Heart left ventricle (tissue), 16 donors: Measurements from ENCODE around the gene DUSP22. TPM values are rescaled to one million over a fixed set of nuclear protein-coding genes. Genes with fewer than 3 reads are reported as not detected.

Experiments
- ATAC-seq, 4 donors: fragments of 200-7000 bp; cut with Tn5 transposase; one replicate each; pipeline ENCODE4 v1.9.1; 2020 to 2022; ENCODE audit warnings: moderate library complexity in 4 of 4, mild to moderate bottlenecking in 3 of 4, moderate number of reproducible peaks in 1 of 4
- DNase-seq, 5 donors: peaks; one replicate each; pipeline ENCODE4 v3.0.0-alpha.2; 2020
- H3K27ac ChIP-seq, 12 donors: fragments of 200-600 bp; sonication (generic) in 4 of 12; one replicate each; pipeline versions ENCODE4 v1.5.0 to v1.8.0; 2016 to 2022; ENCODE audit warnings: mild to moderate bottlenecking in 2 of 12
- H3K27me3 ChIP-seq, 9 donors: fragments of 200-600 bp; sonication (generic) in 2 of 9; one replicate each; pipeline versions ENCODE4 v1.5.1 to v1.8.0; 2016 to 2022; ENCODE audit warnings: mild to moderate bottlenecking in 3 of 9
- H3K36me3 ChIP-seq, 9 donors: fragments of 200-600 bp; sonication (generic) in 2 of 9; one replicate each; pipeline versions ENCODE4 v1.5.0 to v1.8.0; 2018 to 2022; ENCODE audit warnings: mild to moderate bottlenecking in 2 of 9
- H3K4me1 ChIP-seq, 12 donors: fragments of 200-600 bp; sonication (generic) in 4 of 12; one replicate each; pipeline versions ENCODE4 v1.5.0 to v1.8.0; 2016 to 2022; ENCODE audit warnings: mild to moderate bottlenecking in 3 of 12
- H3K4me3 ChIP-seq, 12 donors: fragments of 200-600 bp; sonication (generic) in 4 of 12; one replicate each; pipeline versions ENCODE4 v1.5.0 to v1.8.0; 2017 to 2022; ENCODE audit warnings: mild to moderate bottlenecking in 9 of 12, moderate library complexity in 4 of 12
- H3K9me3 ChIP-seq, 12 donors: fragments of 200-600 bp; sonication (generic) in 4 of 12; one replicate each; pipeline versions ENCODE4 v1.5.0 to v1.8.0; 2016 to 2022; ENCODE audit warnings: mild to moderate bottlenecking in 1 of 12
- CTCF ChIP-seq, 12 donors: fragments of 200-600 bp; sonication (generic) in 4 of 12; IDR thresholded peaks; one replicate each; pipeline versions ENCODE4 v1.5.0 to v1.8.0; 2018 to 2022; ENCODE audit warnings: antibody characterized with exemption in 12 of 12, mild to moderate bottlenecking in 5 of 12
- POLR2A ChIP-seq, 2 donors: fragments of 450-650 bp; IDR thresholded peaks; one replicate each; pipeline ENCODE4 v1.6.1; 2017; ENCODE audit warnings: antibody characterized with exemption in 2 of 2, mild to moderate bottlenecking in 2 of 2, moderate library complexity in 2 of 2
- WGBS, 4 donors: extraction: QIAGEN DNeasy Blood & Tissue Kit in 2 of 4; methylation state at CpG; one replicate each; pipeline versions ENCODE4 v1.1.5 to v1.1.7; 2013 to 2018; 5-methylcytosine and 5-hydroxymethylcytosine counted together
- intact Hi-C, 10 donors: fragments of 100-400 bp; cut with DNase I; formaldehyde crosslinking; loops; one replicate each; pipeline versions ENCODE4 v1.11.1 to v1.14.2; 2022
- polyA plus RNA-seq, 2 donors: library from polyadenylated mRNA; stranded (reverse); fragments of 200-250 nt; gene quantifications; one replicate each; pipeline ENCODE4 v1.2.3, GENCODE V29; 2013
- total RNA-seq, 9 donors: library from RNA; depleted of rRNA in 2 of 9; stranded (reverse); fragments of >200 nt in 2 of 9; fragmentation: NEBNext Ultra II Directional in 3 of 9; extraction: Animal tissue kit (Norgen Biotek cat#: 25700) in 3 of 9; gene quantifications; one replicate each; pipeline versions ENCODE4 v1.1.0 to v1.2.4, GENCODE V29; 2016 to 2023
- donor health status: ischemic (EF 13 %, LVEDD 7.1; RV severe dilation, severe dysfunction).
- donor health status: healthy with polysubstance abuse.
- donor health status: DM: no; HTN: yes; CAD: no.
- donor health status: DM: no; HTN: no; CAD: no.
- donor health status: ischemic (EF 25% LVEDD 6.9; RV normal size, moderate dysfunction).
- donor health status: ischemic (EF 25% LVEDD 5.7; RV mildly dilated, moderate dysfunction).
- donor health status: healthy.
- donor health status: DM: yes; HTN: yes; CAD: no.
- donor health status: ischemic (EF 35%, LVEDD 5.7; RV mildly dilated, moderate dysfunction).
- donor health status: nonischemic (EF 11% LVEDD 7.7; RV severe dilation, severe dysfunction).
- donor health status: DM: yes; HTN: yes; CAD: no.
- donor health status: PGD.
- donor health status: ischemic (EF 29% LVEDD 5.4; RV normal size, mild dysfunction).
- donor health status: nonischemic (EF 23%, LVEDD 6.1; RV moderate dilation, normal function).

The DUSP22 gene
- total and polyA plus RNA-seq, 11 donors, result 33.4 to 79.9 (median 48.2) TPM

- TF ChIP-seq CTCF (IDR thresholded peaks at IDR 0.05), result no peak
- no peak for TF ChIP-seq POLR2A (IDR thresholded peaks at IDR 0.05)
- Histone ChIP-seq H3K27ac (peak overlapping the region in 7 of 12 donors; percentile 0 to 76 (median 9)), H3K9me3 (no peaks in the 10 kb centered on the region), H3K4me1 (peaks cover 0 to 51% (median 18%) of the 10 kb centered on the region in 12 donors), H3K4me3 (no peak overlapping the region), H3K36me3 (peaks cover 0 to 6% (median 0%) of the 10 kb centered on the region in 9 donors), H3K27me3 (no peaks in the 10 kb centered on the region)
- peak in 1 of 5 donors; percentile 67 for DNase-seq
- ATAC-seq, result peak in 3 of 4 donors; percentile 30 to 55 (median 52)
- intact Hi-C loops, result no loop called here
- 56 to 71% (median 61%) methylated on average over 2 of the region's 2 CpGs for WGBS, 4 donors
Observed at GRCh38 chr6:313087-313486, 20.8 kb downstream of the DUSP22 start.

- DNase-seq (no peak), ATAC-seq (no peak)
- no peak for TF ChIP-seq CTCF (IDR thresholded peaks at IDR 0.05)
- TF ChIP-seq POLR2A (IDR thresholded peaks at IDR 0.05), result no peak
- intact Hi-C loops, result no loop called here
- H3K27ac ChIP-seq, result peak overlapping the region in 3 of 12 donors; percentile 2 to 76 (median 27)
- 90 to 94% (median 91%) methylated on average over 10 of the region's 10 CpGs for WGBS, 4 donors
- H3K4me1 ChIP-seq, result peaks cover 0 to 53% (median 17%) of the 10 kb centered on the region in 12 donors
- no peak overlapping the region for H3K4me3 ChIP-seq
- H3K27me3 ChIP-seq, result no peaks in the 10 kb centered on the region
- no peaks in the 10 kb centered on the region for H3K9me3 ChIP-seq
- no peaks in the 10 kb centered on the region for H3K36me3 ChIP-seq
Observed at GRCh38 chr6:313917-314316, 21.6 kb downstream of the DUSP22 start.

- 85 to 94% (median 89%) methylated on average over 5 of the region's 5 CpGs for WGBS, 4 donors
- intact Hi-C loops, result no loop called here
- no peaks in the 10 kb centered on the region for H3K36me3 ChIP-seq
- TF ChIP-seq POLR2A (IDR thresholded peaks at IDR 0.05), result no peak
- TF ChIP-seq CTCF (IDR thresholded peaks at IDR 0.05), result no peak
- no peak overlapping the region for H3K27ac ChIP-seq
- ATAC-seq (no peak), DNase-seq (no peak)
- H3K9me3 ChIP-seq, result no peaks in the 10 kb centered on the region
- no peaks in the 10 kb centered on the region for H3K27me3 ChIP-seq
- peaks cover 0 to 53% (median 17%) of the 10 kb centered on the region in 12 donors for H3K4me1 ChIP-seq
- H3K4me3 ChIP-seq, result no peak overlapping the region
Observed at GRCh38 chr6:314377-314776, 22.1 kb downstream of the DUSP22 start.

- ATAC-seq, result no peak
- Histone ChIP-seq H3K36me3 (no peaks in the 10 kb centered on the region), H3K27me3 (no peaks in the 10 kb centered on the region), H3K4me1 (peaks cover 0 to 53% (median 17%) of the 10 kb centered on the region in 12 donors), H3K27ac (no peak overlapping the region), H3K9me3 (no peaks in the 10 kb centered on the region), H3K4me3 (no peak overlapping the region)
- no peak for DNase-seq
- 71 to 77% (median 74%) methylated on average over 6 of the region's 6 CpGs for WGBS, 4 donors
- intact Hi-C loops, result no loop called here
- TF ChIP-seq POLR2A (IDR thresholded peaks at IDR 0.05), result no peak
Observed at GRCh38 chr6:315226-315625, 22.9 kb downstream of the DUSP22 start.
